NCI-H748 (cell line): ENCODE measurements around the gene ELMOD3.
A peak's percentile ranks its signal among the peaks of the same experiment; 100 is the strongest.
"Not testable (repeated sequence)": the region's sequence is repeated elsewhere in the genome, so short reads cannot be mapped to it uniquely, and the experiment has no call there.

ENCODE experiments used
- DNase-seq: peaks from one replicate; lab custom pipeline; 2025; ENCODE audit not compliant: unreplicated experiment; lab: John Stamatoyannopoulos, UW

ELMOD3 gene

DNA sequence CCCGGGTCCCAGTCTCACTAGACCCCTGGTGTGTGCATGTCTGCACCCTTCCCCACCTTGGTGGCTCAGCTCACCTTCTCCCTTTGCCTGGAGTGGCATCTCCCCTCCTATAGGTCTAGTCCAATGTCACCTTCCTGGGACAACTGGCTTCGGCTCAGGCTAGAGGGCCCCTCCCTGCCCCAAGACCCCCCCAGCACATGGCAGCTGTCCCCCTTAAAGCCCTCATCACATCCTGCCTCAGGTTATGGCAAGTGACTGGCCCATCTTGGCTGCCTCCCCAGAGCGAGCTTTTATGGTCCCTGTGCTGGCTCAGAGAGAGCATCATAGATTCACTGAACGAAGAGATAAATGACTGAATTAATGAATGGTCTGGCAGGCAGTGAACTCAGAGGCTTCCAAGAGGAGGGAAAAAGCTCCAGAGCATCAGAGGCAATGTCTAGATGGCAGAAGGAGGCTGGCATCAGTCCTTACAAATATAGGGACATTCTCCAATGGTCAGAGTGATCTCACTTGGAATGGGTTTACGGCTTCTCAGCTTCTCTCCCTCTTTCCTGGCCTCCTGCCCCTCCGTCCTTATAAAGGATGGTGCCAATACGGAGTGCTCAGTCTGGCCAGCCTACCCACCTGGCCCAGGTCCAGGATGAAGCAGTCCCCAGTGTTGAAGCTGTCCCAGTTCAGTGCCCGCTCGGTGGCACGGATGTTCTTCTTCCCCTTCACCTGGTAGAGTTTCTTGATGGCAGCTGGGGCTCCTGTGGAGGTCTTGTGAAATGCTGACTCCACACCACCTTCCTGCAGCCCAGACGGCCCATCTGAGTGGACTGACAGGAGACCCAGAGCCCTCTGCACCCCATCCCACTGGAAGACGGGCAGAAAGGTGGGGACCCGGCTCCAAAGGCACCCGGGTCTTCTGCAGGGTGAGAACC lies 46.2 kb downstream of the ELMOD3 start:
- DNase-seq, result no peak

DNA sequence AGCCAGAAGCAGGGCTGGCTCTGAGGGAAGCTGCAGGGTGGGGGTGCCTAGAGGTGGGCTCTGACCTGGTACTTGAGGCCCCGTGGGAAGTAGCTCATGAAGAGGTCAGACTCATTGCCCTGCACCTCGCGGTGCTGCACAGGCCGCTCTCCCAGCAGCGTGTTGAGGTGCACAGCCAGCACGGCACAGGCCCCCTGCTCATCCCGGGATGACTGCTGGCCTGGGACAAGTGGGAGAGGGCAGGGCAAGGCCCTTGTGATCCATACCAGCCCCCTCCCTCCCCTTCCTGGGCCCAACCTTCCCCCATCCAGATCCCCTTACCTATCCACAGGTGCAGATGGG lies 46.9 kb downstream of the ELMOD3 start:
- DNase-seq, result no peak

DNA sequence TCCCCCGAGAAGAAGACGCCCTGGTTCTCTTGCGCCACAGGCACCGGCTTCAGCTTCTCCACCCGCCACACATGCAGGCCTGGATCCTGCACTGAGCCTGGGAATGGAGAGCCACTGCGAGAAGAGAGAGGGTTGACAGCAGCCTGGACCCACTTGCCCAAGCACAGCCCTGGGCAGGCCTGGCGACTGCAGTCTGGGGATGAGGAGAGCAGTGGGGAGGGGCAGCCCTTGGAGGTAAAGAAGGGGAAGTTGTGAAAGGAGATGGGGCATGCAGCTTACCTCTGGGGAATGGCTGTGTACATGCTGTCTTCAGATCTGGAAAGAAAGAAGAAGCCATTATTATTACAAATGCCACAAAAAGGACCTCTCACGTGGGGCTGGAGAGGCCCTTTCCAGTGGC lies 47.3 kb downstream of the ELMOD3 start:
- DNase-seq, result no peak

DNA sequence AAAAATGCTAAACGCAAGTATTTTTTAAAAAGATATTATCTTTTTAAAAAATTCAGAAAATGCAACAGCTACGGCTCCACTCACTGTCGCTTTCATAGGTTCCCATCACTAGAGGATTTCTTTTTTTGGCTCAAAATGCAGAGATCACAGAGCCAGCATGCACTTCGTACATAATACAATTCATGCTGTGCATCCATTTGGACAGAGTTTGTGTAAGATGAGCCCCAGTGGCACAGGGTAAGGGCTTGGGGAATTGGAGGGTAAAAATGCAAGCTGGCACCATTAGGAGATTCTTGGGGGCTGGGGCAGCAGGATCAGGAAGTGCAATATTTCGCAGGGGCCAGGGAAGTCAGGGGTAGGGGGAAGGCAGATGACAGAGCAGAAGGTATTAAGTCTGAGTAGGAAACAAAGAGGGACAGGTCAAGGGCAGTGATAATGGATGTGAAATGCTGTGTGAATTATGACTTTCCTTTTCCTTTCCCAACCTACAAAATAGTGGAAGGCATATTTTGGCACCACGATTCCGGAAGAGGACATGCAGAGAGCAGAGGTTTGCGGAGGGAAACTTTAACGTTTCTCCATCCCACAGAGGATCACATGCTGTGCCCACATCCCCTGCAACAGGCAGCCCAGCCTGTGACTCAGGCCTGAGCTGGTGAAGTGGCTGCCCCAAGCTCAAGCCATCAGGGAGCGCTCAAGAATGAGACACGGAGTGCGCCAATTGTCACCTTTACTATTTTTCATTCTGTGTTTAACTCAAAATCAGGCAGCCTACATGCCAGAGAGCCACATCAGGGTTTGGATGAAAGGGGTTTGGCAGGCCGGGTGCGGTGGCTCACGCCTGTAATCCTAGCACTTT lies 50.9 kb downstream of the ELMOD3 start:
- DNase-seq, result no peak

DNA sequence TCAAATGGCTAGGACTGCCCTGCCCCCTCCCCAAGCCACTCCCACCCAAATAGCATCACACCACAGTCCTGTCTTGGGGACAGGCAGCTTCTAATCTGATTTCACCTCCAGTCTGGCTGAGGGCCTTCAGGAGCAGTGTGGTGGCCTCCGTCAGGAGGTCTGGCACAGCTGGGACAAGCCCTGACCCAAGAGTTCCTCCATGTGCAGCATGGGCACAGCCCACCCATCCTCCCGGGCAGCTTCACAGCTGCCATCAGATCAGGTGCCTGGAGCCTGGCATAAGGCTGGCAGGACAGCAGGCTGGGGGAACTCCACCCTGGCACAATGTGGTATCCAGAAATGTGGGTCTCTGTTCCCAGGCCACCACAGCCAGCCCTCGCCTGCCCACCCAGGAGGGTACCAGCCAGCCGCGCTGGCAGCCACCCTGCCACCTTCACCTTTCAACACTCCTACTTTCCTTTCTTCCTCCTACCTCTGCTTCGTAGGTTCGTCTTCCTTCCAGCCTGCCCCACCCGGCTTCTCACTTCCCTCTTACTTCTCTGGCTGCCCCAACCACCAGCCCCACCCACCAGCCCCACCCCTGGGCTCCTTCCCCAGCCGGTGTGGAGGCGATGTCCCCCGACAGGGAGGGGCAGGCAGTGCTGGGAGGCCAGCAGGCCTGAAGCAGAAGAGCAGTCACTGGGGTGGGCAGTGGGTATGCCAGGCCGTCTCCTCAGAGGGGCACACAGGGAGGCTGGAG lies 55.4 kb downstream of the ELMOD3 start, which contains the start of gene CAPG:
Gene CAPG (minus strand): TSS at position 522 of the 739 bp plus-strand sequence. CDS start 8,221 bp downstream, outside the sequence.
- DNase-seq, result no peak

DNA sequence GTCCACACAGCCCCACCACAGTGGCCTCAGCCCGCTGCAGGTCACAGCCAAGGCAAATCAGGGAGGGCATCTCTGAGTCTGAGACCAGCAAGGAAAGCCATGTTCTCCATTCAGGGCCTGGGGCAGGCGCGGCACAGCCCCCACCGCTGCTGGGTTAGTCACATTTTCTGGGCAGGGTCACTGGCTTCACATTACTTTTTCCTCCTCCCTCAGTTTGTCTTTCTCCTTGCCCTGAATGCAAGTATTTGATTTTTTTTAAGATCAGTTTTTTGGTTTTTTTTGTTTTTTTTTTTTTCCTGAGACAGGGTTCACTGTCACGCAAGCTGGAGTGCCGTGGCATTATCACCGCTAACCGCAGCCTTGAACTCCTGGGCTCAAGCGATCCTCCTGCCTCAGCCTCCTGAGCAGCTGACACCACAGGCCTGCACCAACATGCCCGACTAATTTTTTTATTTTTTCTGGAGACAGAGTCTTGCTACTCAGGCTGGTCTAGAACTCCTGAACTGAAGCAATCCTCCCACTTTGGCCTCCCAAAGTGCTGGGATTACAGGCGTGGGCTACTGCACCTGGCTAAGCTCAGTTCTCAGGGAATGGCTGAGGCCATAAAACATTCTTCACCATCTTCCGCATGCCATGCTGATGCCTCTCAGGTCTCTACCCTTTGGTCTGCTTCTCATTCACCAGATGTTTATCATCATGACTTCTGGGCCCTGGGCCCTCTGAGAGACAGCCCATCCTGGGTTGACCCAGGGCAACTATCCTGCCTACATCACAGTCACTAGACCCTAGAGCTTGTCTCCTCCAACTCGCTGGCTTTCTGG lies 56.2 kb downstream of the ELMOD3 start:
- no peak for DNase-seq

DNA sequence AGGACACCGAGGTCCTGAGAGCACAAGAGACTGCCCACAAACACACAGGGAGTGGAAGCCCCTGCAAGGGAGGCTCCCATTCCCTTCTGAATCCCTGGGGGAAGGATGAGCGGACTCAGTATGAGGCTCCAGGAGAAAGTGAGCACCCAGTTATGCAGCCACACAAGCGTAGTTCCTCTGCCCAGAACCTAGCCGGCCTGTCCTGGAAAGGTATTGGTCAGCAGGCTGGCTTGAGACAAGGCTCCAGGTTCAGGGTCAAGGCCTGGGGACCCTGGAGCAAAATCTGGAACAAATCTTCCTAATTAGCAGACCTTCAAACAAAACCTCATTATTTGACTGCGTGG lies 56.8 kb downstream of the ELMOD3 start:
- no peak for DNase-seq

DNA sequence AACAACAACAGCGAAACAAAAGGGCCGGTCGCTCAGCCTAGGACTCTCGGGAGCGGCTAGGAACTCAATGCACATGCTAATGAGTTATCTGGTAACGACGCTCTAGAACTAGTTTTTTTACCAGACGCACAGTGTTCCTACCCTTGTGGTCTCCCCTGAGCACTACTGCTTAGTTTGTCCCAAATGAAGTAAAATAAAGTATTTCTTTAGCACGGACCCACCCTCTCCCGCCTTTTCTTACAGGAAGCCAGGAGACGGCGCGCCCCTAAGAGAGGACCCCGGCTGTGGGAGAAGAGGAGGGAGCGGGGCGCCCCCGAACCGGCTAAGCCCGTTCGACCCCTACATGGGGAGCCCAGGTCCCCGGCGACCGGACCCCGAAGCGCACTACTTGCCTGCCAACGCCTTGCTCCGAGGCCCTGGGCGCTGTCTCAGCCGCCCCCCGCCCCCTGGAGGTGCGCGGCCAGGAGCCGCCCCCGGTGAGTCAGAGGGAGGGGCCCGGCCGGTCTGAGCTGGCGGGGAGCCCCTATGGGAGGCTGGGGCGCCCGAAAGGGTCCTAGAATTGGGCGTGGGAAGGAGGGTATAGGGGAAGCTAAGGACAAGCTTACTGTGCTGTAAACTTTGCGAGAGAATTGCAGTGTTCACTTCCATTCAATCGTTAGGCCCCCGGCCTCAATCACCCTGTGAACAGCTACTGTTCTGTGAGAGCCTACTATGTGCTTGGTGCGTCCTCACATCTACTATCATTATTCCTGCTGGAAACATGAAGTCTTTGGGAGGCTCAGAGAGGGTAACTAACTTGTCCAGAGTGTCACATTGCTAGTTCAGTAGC lies 59.2 kb downstream of the ELMOD3 start:
- DNase-seq, result peak; percentile 11

DNA sequence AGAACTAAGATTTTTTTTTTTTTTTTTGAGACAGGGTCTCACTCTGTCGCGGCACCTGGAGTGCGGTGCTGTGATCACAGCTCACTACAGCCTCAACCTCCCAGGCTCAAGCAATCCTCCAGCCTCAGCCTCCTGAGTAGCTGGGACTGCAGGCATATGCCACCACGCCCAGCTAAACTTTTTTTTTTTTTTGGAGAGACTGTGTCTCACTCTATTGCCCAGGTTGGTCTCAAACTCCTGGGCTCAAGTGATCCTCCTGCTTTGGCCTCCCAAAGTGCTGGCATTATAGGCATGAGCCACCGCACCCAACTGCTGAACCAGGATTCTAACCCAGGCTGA lies 59.8 kb downstream of the ELMOD3 start:
- not testable (repeated sequence) for DNase-seq

DNA sequence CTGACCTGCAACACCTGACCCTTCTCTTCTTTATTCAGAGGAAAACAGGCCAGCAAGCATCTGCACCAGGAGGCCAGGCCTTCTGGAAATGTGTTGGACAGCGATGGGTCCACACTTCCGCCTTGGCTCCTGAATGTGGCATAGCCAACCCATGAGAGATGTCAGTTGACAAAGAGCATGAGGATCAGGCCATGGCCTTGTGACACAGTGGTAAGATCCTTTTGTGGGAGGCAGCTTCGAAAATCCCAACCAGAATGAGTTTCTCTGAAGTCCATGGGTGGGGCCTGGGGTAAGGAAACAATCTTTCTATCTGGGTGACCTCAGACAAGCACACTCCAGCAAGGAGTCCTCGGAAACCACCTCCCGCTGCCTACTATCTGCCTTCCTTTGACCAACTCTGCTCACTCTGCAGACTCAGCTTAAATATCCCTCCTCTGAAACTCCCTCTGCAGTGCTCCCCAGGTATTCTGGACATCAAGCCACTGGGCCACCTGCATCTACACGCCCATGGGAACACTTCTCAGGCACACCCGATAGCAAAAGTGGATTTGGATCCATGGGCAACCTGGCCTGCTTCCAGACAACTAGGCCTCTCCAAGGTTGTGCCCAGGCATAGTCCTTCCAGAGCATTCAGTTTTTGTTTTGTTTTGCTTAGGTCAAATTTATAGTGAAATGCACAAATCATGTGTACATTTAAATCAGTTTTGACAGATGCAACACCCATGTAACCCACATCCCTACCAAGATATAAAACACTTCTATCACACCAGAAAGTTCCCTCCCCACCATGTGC lies 60.4 kb downstream of the ELMOD3 start:
- no peak for DNase-seq

DNA sequence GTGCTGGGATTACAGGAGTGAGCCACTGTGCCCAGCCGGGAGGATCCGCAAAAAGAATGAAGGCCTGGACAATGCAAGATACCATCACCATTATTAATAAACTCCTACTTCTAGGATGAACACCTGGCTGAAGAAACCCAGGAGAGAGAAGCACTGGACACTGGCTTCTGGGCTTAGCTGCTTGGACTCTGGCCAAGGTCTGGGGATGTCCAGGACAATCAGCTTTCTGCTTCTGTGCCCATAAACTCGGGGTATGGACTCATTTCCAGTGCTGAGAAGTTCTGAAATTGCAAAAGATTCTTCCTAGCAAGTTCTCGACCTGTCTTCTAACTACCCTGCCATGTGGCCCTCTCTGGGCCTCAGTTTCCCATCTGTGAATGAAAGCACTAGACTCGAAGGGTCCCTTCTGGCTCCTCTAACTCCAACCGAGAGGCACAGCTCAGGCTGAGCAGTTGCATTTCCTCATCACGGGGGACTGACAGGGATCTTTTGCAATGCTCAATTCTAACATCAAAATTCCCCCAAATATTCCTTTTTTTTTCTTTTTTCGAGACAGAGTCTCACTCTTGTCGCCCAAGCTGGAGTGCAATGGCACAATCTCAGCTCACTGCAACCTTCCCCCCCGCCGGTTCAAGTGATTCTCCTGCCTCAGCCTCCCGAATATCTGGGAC lies 61.5 kb downstream of the ELMOD3 start:
- no peak for DNase-seq

DNA sequence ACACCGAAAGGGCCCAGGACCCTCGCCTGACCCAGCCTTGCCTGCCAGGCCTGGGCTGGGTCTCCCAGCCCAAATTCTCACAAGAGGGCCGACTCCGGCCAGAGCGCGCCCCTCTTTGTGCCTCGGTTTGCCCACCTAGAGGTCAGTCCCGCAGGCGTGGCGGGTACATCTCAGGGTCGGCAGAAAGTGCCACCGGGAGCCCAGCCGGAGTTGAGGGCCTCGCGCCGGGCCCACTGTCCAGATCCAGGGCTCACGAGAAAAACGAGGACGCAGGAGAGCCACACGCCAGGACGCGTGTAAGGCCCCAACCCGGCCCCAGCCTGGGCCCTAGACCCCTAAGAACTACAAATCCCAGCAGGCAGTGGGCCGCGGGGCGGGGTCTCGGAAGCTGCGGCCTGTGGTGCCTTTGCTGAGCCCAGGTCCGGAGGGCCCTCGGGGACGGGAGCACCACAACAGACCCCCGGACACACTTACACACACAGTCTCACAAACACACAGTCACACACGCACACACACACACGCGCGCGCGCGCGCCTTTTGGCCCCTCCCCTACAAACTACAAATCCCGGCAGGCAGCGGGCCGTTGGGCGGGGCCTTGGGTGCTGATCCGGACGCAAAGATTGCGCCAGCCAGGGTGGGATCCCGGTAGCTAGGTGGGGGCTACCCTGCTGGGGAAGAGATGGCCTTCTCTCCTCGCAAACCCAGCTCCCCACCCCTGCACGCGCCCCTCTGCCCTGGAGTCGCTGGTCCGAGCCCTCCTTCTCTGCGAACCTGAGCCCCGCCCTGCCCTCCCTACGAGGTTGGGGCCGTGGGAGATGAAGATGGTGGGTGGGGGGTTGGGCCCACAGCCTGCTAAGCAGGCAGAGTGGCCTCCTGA lies 63.8 kb downstream of the ELMOD3 start, which contains the start of gene SH2D6:
Gene SH2D6 (plus strand): TSS at position 583 of the 877 bp plus-strand sequence. CDS start 10,752 bp downstream, outside the sequence.
- peak; percentile 86 for DNase-seq

DNA sequence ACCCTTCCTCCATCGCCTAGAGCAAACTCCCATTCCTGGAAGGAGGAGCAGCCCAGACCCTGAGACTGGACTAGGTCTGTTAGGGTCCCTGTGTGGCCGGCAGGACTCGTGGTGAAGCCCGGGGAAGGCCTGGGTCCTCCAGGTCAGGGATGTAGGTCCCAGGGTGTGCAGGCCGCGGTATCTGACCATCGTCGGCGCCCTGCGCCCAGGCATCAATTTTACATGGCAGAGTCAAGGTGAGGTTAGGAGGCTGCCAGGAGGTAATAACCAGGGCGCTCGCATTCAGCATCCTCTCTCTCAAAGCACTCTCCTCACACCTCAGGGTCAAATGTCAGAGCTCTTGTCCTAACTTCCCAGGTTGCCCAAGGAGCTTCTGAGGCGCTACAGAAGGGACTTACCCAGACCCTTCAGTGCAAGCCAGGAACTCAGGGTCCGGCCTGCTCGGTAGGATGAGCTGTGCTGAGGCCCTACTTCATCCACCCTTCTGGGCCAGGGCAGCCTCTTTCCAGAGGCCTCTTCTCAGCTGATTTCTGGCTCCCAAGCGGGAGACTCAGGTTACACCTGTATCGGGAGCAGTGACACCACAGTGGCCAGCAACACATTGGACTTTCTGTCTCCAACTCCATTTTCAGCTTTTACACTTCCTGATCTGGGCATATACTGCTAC lies 64.6 kb downstream of the ELMOD3 start:
- peak; percentile 29 for DNase-seq

DNA sequence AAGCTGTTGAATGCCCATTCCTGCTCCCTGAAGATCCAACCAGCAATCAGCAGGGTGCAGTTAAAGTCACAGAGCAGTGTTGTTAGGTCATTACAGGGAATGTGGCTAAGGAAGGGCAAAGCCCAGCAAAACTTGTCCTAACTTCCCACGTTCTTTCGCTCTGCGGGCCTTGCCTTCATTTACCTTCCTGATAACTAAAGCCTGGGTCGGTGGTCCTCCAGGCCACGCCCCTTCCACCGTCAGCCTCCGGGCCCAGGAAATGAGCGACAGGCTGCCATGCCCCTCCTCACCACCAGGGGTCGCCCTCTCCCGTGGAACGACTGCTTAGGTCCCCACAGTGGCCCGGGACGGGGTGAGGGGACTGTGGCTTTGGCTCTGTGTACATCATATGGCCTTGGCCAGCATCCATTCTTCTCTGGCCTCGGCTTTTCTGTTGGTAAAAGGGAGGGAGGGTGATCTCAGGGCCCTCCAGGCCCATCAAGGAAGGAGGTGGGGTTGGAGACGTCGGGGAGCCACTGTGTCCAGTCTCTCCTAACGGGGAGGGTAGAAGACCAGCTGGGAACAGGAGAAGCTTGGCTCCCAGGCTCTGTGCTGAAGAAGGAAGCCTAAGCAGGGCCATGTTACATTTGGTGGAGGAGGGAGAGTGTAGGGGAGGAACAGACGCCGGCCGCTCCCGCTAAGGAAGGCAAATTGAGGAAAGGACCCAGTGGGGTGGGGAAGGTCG lies 66.1 kb downstream of the ELMOD3 start:
- DNase-seq, result peak; percentile 75

DNA sequence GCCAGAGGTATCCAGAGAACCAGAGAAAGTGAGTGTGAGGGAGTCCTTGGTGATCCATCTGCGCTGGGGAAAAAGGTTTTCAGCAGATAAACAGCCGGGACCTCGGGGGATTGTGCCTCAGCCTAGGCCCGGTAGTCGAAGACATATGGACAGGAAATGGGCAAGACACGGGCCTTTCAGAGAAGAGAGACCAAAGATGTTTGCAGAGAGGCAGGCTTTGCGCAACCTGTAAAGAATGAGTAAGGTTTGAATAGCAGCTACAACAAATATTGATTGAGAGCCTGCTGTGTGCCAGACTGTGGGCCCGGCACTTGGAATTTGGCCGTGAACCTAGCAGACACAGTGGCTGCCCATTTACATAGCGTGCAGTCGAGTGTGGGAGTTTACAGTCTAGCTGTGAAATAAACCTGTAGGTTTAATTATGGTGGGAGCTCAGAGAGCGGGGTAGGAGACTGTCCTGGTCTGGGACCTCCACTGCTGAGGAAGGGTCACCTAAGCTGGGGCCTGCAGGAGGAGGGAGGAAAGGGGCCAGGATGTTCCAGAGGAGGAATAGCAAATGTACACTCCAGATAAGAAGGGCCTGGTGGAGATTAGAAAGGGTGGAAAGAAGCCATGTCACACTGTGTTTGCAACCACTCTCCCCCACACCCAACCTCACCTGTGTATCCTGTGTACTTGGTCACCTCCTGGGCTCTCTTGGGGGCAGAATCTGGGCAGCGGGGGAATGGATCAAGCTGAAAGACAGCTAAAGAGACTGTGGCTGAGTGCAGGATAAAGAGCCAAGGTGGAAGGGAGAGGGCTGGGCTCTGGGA lies 66.9 kb downstream of the ELMOD3 start:
- DNase-seq, result peak; percentile 41
